ENCODE results near the gene NADSYN1. TPM values are rescaled to one million over a fixed set of nuclear protein-coding genes. Genes with fewer than 3 reads are reported as not detected.

Gene NADSYN1
- total RNA-seq, 1 donor from 2014 or later: 66.7 TPM

- no peaks in the 10 kb centered on the region for H3K27me3 ChIP-seq (ENCODE audit: control insufficient read depth, insufficient read depth, low read length)
- H3K4me3 ChIP-seq (ENCODE audit: low read depth, low read length): no peak overlapping the region
- TF ChIP-seq CTCF (IDR thresholded peaks at IDR 0.05; ENCODE audit: insufficient read depth, low read length, poor library complexity, severe bottlenecking): no peak
- H3K36me3 ChIP-seq (ENCODE audit: control insufficient read depth, insufficient read depth, low read length): peaks cover 2% of the 10 kb centered on the region
- no peak for DNase-seq (ENCODE audit: low read depth)
These were observed 38.5 kb downstream of the NADSYN1 start for GRCh38 chr11:71491531-71491930.

- Histone ChIP-seq H3K4me3 (ENCODE audit: low read depth, low read length) (no peak overlapping the region), H3K36me3 (ENCODE audit: control insufficient read depth, insufficient read depth, low read length) (peaks cover 2% of the 10 kb centered on the region), H3K27me3 (ENCODE audit: control insufficient read depth, insufficient read depth, low read length) (no peaks in the 10 kb centered on the region)
- TF ChIP-seq CTCF (IDR thresholded peaks at IDR 0.05; ENCODE audit: insufficient read depth, low read length, poor library complexity, severe bottlenecking): no peak
- DNase-seq (ENCODE audit: low read depth): no peak
These were observed 38.9 kb downstream of the NADSYN1 start for GRCh38 chr11:71491940-71492339.

GRCh38 chr11:71495286-71496230 lies 42.6 kb downstream of the NADSYN1 start:
- DNase-seq (ENCODE audit: low read depth): no peak
- no peaks in the 10 kb centered on the region for H3K27me3 ChIP-seq (ENCODE audit: control insufficient read depth, insufficient read depth, low read length)
- H3K4me3 ChIP-seq (ENCODE audit: low read depth, low read length): no peak overlapping the region
- no peak for TF ChIP-seq CTCF (IDR thresholded peaks at IDR 0.05; ENCODE audit: insufficient read depth, low read length, poor library complexity, severe bottlenecking)
- peaks cover 4% of the 10 kb centered on the region for H3K36me3 ChIP-seq (ENCODE audit: control insufficient read depth, insufficient read depth, low read length)

GRCh38 chr11:71496421-71496820 lies 43.4 kb downstream of the NADSYN1 start:
- no peak for DNase-seq (ENCODE audit: low read depth)
- no peak overlapping the region for H3K4me3 ChIP-seq (ENCODE audit: low read depth, low read length)
- peaks cover 4% of the 10 kb centered on the region for H3K36me3 ChIP-seq (ENCODE audit: control insufficient read depth, insufficient read depth, low read length)
- no peaks in the 10 kb centered on the region for H3K27me3 ChIP-seq (ENCODE audit: control insufficient read depth, insufficient read depth, low read length)
- no peak for TF ChIP-seq CTCF (IDR thresholded peaks at IDR 0.05; ENCODE audit: insufficient read depth, low read length, poor library complexity, severe bottlenecking)

GRCh38 chr11:71498091-71498490 lies 45.1 kb downstream of the NADSYN1 start:
- H3K36me3 ChIP-seq (ENCODE audit: control insufficient read depth, insufficient read depth, low read length): peaks cover 3% of the 10 kb centered on the region
- no peak for DNase-seq (ENCODE audit: low read depth)
- no peak for TF ChIP-seq CTCF (IDR thresholded peaks at IDR 0.05; ENCODE audit: insufficient read depth, low read length, poor library complexity, severe bottlenecking)
- no peaks in the 10 kb centered on the region for H3K27me3 ChIP-seq (ENCODE audit: control insufficient read depth, insufficient read depth, low read length)
- H3K4me3 ChIP-seq (ENCODE audit: low read depth, low read length): no peak overlapping the region
